MCF 10A (cell line): ENCODE measurements around the gene PPFIA4. TPM values are rescaled to one million over a fixed set of nuclear protein-coding genes. Genes with fewer than 3 reads are reported as not detected.

Experiments used
- BruUV-seq: library from RNA; stranded (reverse); fragments of 400-500 nt; replicated peaks from 2 replicates; lab custom pipeline; 2021; lab: Mats Ljungman, UMichigan
- CTCF ChIA-PET: fragments of 300-600 bp; sonication (Branson Sonifier 250); formaldehyde crosslinking; extraction: SDS; loops from one replicate; lab custom pipeline; 2021; ENCODE audit warnings: antibody characterized with exemption, inconsistent platforms; lab: Yijun Ruan, JAX
- POLR2A ChIA-PET: fragments of 300-600, 350-650 bp; sonication (Branson Sonifier 250); formaldehyde crosslinking; extraction: SDS; loops from one replicate; lab custom pipeline; 2020; ENCODE audit warnings: antibody characterized with exemption, inconsistent platforms; lab: Yijun Ruan, JAX
- DNase-seq: peaks from one replicate; pipeline ENCODE4 v3.0.0-alpha.2; 2018; ENCODE audit not compliant: unreplicated experiment
- H3K27ac Mint-ChIP-seq: one replicate; pipeline ENCODE4 v1.8.0; 2022; ENCODE audit warnings: mild to moderate bottlenecking, low read depth, mixed read lengths; ENCODE audit not compliant: unreplicated experiment
- H3K27me3 Mint-ChIP-seq: one replicate; pipeline ENCODE4 v1.8.0; 2022; ENCODE audit warnings: mixed read lengths; ENCODE audit not compliant: insufficient read depth, unreplicated experiment
- H3K36me3 Mint-ChIP-seq: one replicate; pipeline ENCODE4 v1.8.0; 2022; ENCODE audit warnings: mild to moderate bottlenecking, moderate library complexity, mixed read lengths; ENCODE audit not compliant: insufficient read depth, unreplicated experiment
- H3K4me1 Mint-ChIP-seq: one replicate; pipeline ENCODE4 v1.8.0; 2022; ENCODE audit warnings: mixed read lengths; ENCODE audit not compliant: insufficient read depth, unreplicated experiment
- H3K4me3 Mint-ChIP-seq: one replicate; pipeline ENCODE4 v1.8.0; 2022; ENCODE audit warnings: mild to moderate bottlenecking, moderate library complexity, mixed read lengths; ENCODE audit not compliant: unreplicated experiment
- H3K9me3 Mint-ChIP-seq: one replicate; pipeline ENCODE4 v1.8.0; 2022; ENCODE audit warnings: mixed read lengths; ENCODE audit not compliant: unreplicated experiment
- intact Hi-C: fragments of 100-400 bp; cut with micrococcal nuclease; formaldehyde crosslinking; loops from 2 replicates; pipeline ENCODE4 v1.14.1; 2022
- total RNA-seq: library from RNA; stranded (reverse); gene quantifications from 2 replicates; pipeline ENCODE4 v1.2.3, GENCODE V29; 2022
- TF ChIP-seq, protein P1 (sequence below): fragments of 200-600 bp; IDR thresholded peaks from one replicate; pipeline ENCODE4 v1.8.0; 2022; ENCODE audit warnings: antibody characterized with exemption, mild to moderate bottlenecking; ENCODE audit not compliant: unreplicated experiment

Gene PPFIA4
- total RNA-seq, 1 experiment from 2014 or later: 0.16 TPM

DNA sequence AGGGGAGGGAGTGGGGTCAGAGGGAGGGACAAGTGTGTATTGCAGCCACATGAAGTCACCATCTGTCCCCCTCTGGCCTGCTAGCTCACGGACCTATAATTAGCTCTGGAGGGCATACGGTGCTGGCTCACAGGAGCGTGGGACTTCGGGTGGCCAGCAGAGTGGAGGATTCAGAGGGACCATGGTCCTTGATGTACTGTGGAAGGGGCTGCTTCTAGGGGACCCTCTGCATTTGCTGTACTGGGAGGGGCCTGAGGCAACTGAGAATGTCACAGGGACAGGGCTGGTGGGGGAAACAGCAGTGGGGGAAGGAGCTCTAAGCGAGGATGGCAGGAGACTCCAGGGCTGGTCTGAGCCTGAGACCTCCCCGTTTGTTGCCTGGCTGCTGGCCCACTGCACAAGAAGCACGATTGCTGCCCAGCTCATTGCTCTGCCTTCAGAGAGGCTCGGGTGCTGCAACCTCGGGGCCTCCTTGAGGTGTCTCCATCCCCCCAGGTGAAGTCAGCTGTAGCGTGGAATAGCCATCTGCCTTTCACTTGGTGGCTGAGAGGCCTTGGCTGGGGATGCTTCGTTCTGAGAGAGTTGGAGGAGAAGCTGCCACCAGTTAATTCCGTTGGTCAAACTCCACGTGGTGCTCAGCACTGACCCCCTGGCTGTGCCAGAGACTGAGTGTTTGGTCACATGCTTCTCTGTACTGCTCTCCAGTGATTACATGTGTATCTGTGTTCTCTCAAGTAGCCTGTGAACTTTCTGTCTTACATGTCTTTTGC lies 2.7 kb downstream of the PPFIA4 start:
- DNase-seq: no peak
- H3K27ac Mint-ChIP-seq: no peak overlapping the region
- H3K4me3 Mint-ChIP-seq: no peak overlapping the region
- CTCF ChIA-PET: interaction anchor here (0.6 to 22.1 kb wide), 13 partner anchors 10 to 685 kb away, joined by 3 to 702 read pairs (median 5); no protein-coding TSS in a partner anchor
- no TSS peak for BruUV-seq
- peaks cover 12% of the 10 kb centered on the region for H3K36me3 Mint-ChIP-seq
- TF ChIP-seq, protein P1, sequence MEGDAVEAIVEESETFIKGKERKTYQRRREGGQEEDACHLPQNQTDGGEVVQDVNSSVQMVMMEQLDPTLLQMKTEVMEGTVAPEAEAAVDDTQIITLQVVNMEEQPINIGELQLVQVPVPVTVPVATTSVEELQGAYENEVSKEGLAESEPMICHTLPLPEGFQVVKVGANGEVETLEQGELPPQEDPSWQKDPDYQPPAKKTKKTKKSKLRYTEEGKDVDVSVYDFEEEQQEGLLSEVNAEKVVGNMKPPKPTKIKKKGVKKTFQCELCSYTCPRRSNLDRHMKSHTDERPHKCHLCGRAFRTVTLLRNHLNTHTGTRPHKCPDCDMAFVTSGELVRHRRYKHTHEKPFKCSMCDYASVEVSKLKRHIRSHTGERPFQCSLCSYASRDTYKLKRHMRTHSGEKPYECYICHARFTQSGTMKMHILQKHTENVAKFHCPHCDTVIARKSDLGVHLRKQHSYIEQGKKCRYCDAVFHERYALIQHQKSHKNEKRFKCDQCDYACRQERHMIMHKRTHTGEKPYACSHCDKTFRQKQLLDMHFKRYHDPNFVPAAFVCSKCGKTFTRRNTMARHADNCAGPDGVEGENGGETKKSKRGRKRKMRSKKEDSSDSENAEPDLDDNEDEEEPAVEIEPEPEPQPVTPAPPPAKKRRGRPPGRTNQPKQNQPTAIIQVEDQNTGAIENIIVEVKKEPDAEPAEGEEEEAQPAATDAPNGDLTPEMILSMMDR: no peak
- peaks cover 8% of the 10 kb centered on the region for H3K4me1 Mint-ChIP-seq
- POLR2A ChIA-PET: interaction anchor here (0.6 kb wide), 1 partner anchor 21 kb away, joined by 3 read pairs; no protein-coding TSS in a partner anchor
- H3K9me3 Mint-ChIP-seq: no peaks in the 10 kb centered on the region
- intact Hi-C loops: no loop called here
- H3K27me3 Mint-ChIP-seq: peaks cover 11% of the 10 kb centered on the region

DNA sequence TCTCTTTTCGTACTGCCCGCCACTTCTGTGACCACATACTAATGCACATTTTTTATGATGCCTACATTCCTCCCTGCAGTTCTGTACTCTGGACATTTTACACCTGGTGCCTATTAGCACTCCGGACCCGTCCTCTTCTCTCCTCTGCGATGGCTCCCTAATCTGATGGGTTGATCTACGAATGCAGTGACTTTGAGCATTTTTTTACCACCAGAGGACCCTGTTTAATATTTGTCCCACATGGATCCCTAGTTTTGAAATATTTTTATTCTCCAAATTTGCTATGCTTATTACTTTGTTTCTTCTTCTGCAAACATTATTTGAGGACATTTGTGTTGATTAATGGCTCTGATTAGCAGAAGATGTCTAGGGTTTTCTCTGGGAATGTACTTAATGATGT lies 5.2 kb downstream of the PPFIA4 start:
- Mint-ChIP-seq H3K27me3 (peaks cover 11% of the 10 kb centered on the region), H3K4me1 (no peaks in the 10 kb centered on the region), H3K9me3 (no peaks in the 10 kb centered on the region), H3K4me3 (no peak overlapping the region), H3K36me3 (no peaks in the 10 kb centered on the region), H3K27ac (no peak overlapping the region)
- intact Hi-C loops: no loop called here
- CTCF ChIA-PET: interaction anchor here (2.6 to 22.1 kb wide), 4 partner anchors 8 to 241 kb away, joined by 7 to 702 read pairs (median 46); no protein-coding TSS in a partner anchor
- TF ChIP-seq, protein P1: peak; percentile 20
- BruUV-seq: no TSS peak
- no peak for DNase-seq
- POLR2A ChIA-PET: interaction anchor here (0.6 to 0.7 kb wide), 3 partner anchors 30 to 72 kb away, joined by 3 to 5 read pairs (median 3); no protein-coding TSS in a partner anchor

DNA sequence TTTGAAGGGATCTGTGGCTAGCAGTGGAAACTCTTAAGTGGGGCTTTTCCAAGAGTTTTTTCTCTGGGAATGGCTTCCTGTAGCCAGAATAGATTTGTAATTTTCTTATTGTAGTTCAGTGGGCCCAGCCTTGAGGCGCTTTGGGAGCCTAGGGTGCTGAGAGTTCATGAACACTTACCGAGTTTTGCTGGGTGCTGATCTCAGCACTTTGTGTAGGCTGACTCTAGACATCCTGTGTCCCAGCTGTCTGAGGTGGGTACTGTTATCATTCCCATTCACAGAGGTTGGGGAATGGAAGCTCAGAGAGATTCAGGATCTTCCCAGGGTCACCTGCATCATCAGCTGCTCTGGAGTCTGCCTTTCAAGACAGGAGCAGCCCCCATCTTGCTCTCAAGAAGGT lies 7.0 kb downstream of the PPFIA4 start:
- no peaks in the 10 kb centered on the region for H3K9me3 Mint-ChIP-seq
- H3K4me1 Mint-ChIP-seq: peaks cover 7% of the 10 kb centered on the region
- TF ChIP-seq, protein P1: no peak
- no peaks in the 10 kb centered on the region for H3K36me3 Mint-ChIP-seq
- BruUV-seq: no TSS peak
- no peak for DNase-seq
- no peaks in the 10 kb centered on the region for H3K27me3 Mint-ChIP-seq
- POLR2A ChIA-PET: no interaction called here
- H3K27ac Mint-ChIP-seq: no peak overlapping the region
- CTCF ChIA-PET: interaction anchor here (1.0 to 22.1 kb wide), 5 partner anchors 139 to 234 kb away, joined by 3 to 702 read pairs (median 45); partner anchors contain the start of gene MYBPH
- H3K4me3 Mint-ChIP-seq: no peak overlapping the region
- intact Hi-C loops: no loop called here

DNA sequence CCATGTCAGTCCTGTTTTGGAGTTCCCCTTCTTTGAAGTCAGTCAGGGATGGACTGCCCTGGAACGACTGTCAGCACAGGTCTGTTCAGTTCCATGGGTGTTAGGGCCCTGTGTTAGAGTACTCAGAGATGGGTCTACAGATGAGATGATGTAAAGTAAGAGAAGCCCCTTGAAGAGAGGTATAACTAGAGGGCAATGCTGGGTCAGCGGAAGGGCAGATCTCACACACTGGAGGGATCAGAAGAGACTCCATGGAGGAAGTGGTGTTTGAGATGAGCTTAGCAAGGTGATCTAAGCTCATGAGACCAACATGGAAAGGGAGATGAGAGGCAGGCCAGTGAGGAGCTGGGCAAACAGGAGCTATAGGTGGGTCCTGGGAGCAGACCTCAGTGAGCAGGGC lies 7.6 kb downstream of the PPFIA4 start:
- H3K4me3 Mint-ChIP-seq: no peak overlapping the region
- H3K27me3 Mint-ChIP-seq: no peaks in the 10 kb centered on the region
- ChIA-PET CTCF (interaction anchor here (0.6 to 22.1 kb wide), 7 partner anchors 26 to 233 kb away, joined by 3 to 702 read pairs (median 19); partner anchors contain the start of gene MYBPH), POLR2A (interaction anchor here (0.6 kb wide), 3 partner anchors 12 to 292 kb away, joined by 3 read pairs; no protein-coding TSS in a partner anchor)
- TF ChIP-seq, protein P1: no peak
- DNase-seq: no peak
- no TSS peak for BruUV-seq
- H3K4me1 Mint-ChIP-seq: peaks cover 11% of the 10 kb centered on the region
- H3K27ac Mint-ChIP-seq: no peak overlapping the region
- intact Hi-C loops: no loop called here
- no peaks in the 10 kb centered on the region for H3K36me3 Mint-ChIP-seq
- no peaks in the 10 kb centered on the region for H3K9me3 Mint-ChIP-seq
